Keratinocyte (primary cell): ENCODE results near the gene IL1RL2. TPM values are rescaled to one million over a fixed set of nuclear protein-coding genes. Genes with fewer than 3 reads are reported as not detected.

Experiments used
- DNase-seq: peaks from one replicate; pipeline ENCODE4 v3.0.0-alpha.2; 2011; ENCODE audit warnings: low read depth, missing footprints, low spot score
- FAIRE-seq: peaks from 2 replicates; lab custom pipeline; 2011; peaks lifted over from hg19 to GRCh38; lab: Jason Lieb, UNC
- H2AFZ ChIP-seq: 2 replicates; pipeline ENCODE4 v1.6.0; 2012; ENCODE audit warnings: low read length, control low read depth, inconsistent platforms; ENCODE audit not compliant: control insufficient read depth
- H3K27ac ChIP-seq: 2 replicates; pipeline ENCODE4 v1.5.1; 2011; ENCODE audit warnings: low read length; ENCODE audit not compliant: control insufficient read depth, insufficient read depth
- H3K27me3 ChIP-seq: 3 replicates; pipeline ENCODE4 v1.6.0; 2011; ENCODE audit warnings: low read length; ENCODE audit not compliant: control insufficient read depth, insufficient read depth; ENCODE audit errors: extremely low read depth
- H3K36me3 ChIP-seq, 2 experiments: 2 replicates in 1 of 2; 3 replicates in 1 of 2; pipeline ENCODE4 v1.5.1; 2011; ENCODE audit warnings: low read length in 2 of 2, mild to moderate bottlenecking in 1 of 2; ENCODE audit not compliant: control insufficient read depth in 2 of 2, insufficient read depth in 2 of 2; ENCODE audit errors: extremely low read depth in 1 of 2
- H3K4me1 ChIP-seq: 3 replicates; pipeline ENCODE4 v1.5.1; 2011; ENCODE audit warnings: low read length; ENCODE audit not compliant: control insufficient read depth, insufficient read depth; ENCODE audit errors: extremely low read depth
- H3K4me2 ChIP-seq: 3 replicates; pipeline ENCODE4 v1.6.0; 2011; ENCODE audit warnings: low read depth, low read length; ENCODE audit not compliant: control insufficient read depth, insufficient read depth; ENCODE audit errors: extremely low read depth
- H3K4me3 ChIP-seq, 3 experiments: fragments of 200-600 bp in 1 of 3; sonication (generic) in 1 of 3; 2 replicates in 2 of 3; 3 replicates in 1 of 3; pipeline ENCODE4 v1.5.1; 2011 to 2016; ENCODE audit warnings: low read length in 3 of 3, mild to moderate bottlenecking in 3 of 3, control low read depth in 2 of 3, inconsistent platforms in 1 of 3, low read depth in 1 of 3, mixed read lengths in 1 of 3, mixed run types in 1 of 3, moderate library complexity in 1 of 3; ENCODE audit not compliant: control insufficient read depth in 2 of 3, insufficient read depth in 2 of 3; ENCODE audit errors: extremely low read depth in 1 of 3
- H3K79me2 ChIP-seq: 2 replicates; pipeline ENCODE4 v1.6.0; 2012; ENCODE audit warnings: low read length; ENCODE audit not compliant: control insufficient read depth, insufficient read depth
- H3K9ac ChIP-seq: 3 replicates; pipeline ENCODE4 v1.6.0; 2011; ENCODE audit warnings: low read length; ENCODE audit not compliant: control insufficient read depth, insufficient read depth; ENCODE audit errors: extremely low read depth
- H3K9me1 ChIP-seq: 3 replicates; pipeline ENCODE4 v1.6.0; 2011; ENCODE audit warnings: low read length; ENCODE audit not compliant: control insufficient read depth, insufficient read depth; ENCODE audit errors: extremely low read depth
- H3K9me3 ChIP-seq: 2 replicates; pipeline ENCODE4 v1.5.1; 2012; ENCODE audit warnings: low read depth, low read length; ENCODE audit not compliant: control insufficient read depth
- H4K20me1 ChIP-seq: 3 replicates; pipeline ENCODE4 v1.6.0; 2011; ENCODE audit warnings: low read length; ENCODE audit not compliant: control insufficient read depth, insufficient read depth; ENCODE audit errors: extremely low read depth
- CTCF ChIP-seq, 3 experiments: IDR thresholded peaks in 1 of 3; conservative IDR thresholded peaks in 1 of 3; optimal IDR thresholded peaks in 1 of 3; 2 replicates in 2 of 3; 3 replicates in 1 of 3; pipeline versions ENCODE3 to v1.5.1; 2011; ENCODE audit warnings: low read length in 3 of 3, mild to moderate bottlenecking in 3 of 3, moderate library complexity in 2 of 3, control low read depth in 1 of 3, inconsistent platforms in 1 of 3; ENCODE audit not compliant: insufficient read depth in 2 of 3; ENCODE audit errors: extremely low read depth in 1 of 3
- EZH2 ChIP-seq: IDR thresholded peaks from one replicate; pipeline ENCODE4 v1.6.1; 2012; ENCODE audit warnings: inconsistent platforms, mild to moderate bottlenecking, low read length, moderate library complexity
- dilution Hi-C: fragments of 300-500 bp; cut with MboI; formaldehyde crosslinking; loops from one replicate; pipeline ENCODE4 v1.7.0; 2020; ENCODE audit warnings: low sequenced_read_pairs; ENCODE audit not compliant: extremely low pct_ligation_motif_present
- polyA plus RNA-seq, 5 experiments: library from polyadenylated mRNA; depleted of rRNA in 3 of 5; stranded (reverse) in 3 of 5; stranded (forward) in 1 of 5; unstranded in 1 of 5; fragments of >200 nt; gene quantifications; 1 replicate in 1 of 5; 2 replicates in 3 of 5; 3 replicates in 1 of 5; pipeline versions ENCODE4 v1.2.1 to v1.2.3, GENCODE V29; 2011 to 2012; ENCODE audit warnings: missing spikeins in 2 of 5, low read depth in 1 of 5, low replicate concordance in 1 of 5

Gene IL1RL2
- polyA plus RNA-seq, 1 donor (not counting 4 experiments of a cell fraction or from before 2014, with no cell fraction given), result 1.5 TPM

GRCh38 chr2:102236132-102236531 is 49.3 kb downstream of the IL1RL2 start:
- DNase-seq (no peak), FAIRE-seq (no peak)
- Histone ChIP-seq H3K4me2 (no peak overlapping the region), H3K79me2 (no peaks in the 10 kb centered on the region), H3K36me3 (no peaks in the 10 kb centered on the region), H3K9me3 (no peaks in the 10 kb centered on the region), H2AFZ (no peak overlapping the region), H3K9me1 (no peaks in the 10 kb centered on the region), H3K4me3 (no peak overlapping the region), H3K27me3 (no peaks in the 10 kb centered on the region), H3K27ac (no peak overlapping the region), H3K4me1 (peaks cover 7% of the 10 kb centered on the region), H3K9ac (no peak overlapping the region), H4K20me1 (no peaks in the 10 kb centered on the region)
- dilution Hi-C loops, result no loop called here
- TF ChIP-seq CTCF (optimal IDR thresholded peaks at IDR 0.05 in 1 of 3, IDR thresholded peaks at IDR 0.05 in 1 of 3, conservative IDR thresholded peaks at IDR 0.05 in 1 of 3; ENCODE audit: extremely low read depth in 1 of 3, insufficient read depth in 2 of 3, low read length in 3 of 3) (no peak), EZH2 (no peak)

- no peak overlapping the region for H3K4me3 ChIP-seq
- H2AFZ ChIP-seq, result no peak overlapping the region
- H3K36me3 ChIP-seq, result no peaks in the 10 kb centered on the region
- DNase-seq, result no peak
- no peak overlapping the region for H3K4me2 ChIP-seq
- H3K27ac ChIP-seq, result no peak overlapping the region
- FAIRE-seq, result no peak
- H3K79me2 ChIP-seq, result no peaks in the 10 kb centered on the region
- no peaks in the 10 kb centered on the region for H3K27me3 ChIP-seq
- H3K9me3 ChIP-seq, result no peaks in the 10 kb centered on the region
- dilution Hi-C loops, result no loop called here
- H3K9me1 ChIP-seq, result no peaks in the 10 kb centered on the region
- no peak for TF ChIP-seq CTCF (optimal IDR thresholded peaks at IDR 0.05 in 1 of 3, IDR thresholded peaks at IDR 0.05 in 1 of 3, conservative IDR thresholded peaks at IDR 0.05 in 1 of 3; ENCODE audit: extremely low read depth in 1 of 3, insufficient read depth in 2 of 3, low read length in 3 of 3)
- TF ChIP-seq EZH2, result no peak
- no peaks in the 10 kb centered on the region for H4K20me1 ChIP-seq
- H3K9ac ChIP-seq, result no peak overlapping the region
- peaks cover 15% of the 10 kb centered on the region for H3K4me1 ChIP-seq
Measured at GRCh38 chr2:102237176-102237575, 50.4 kb downstream of the IL1RL2 start.
